ENCODE data around the gene BTBD9.

Gene BTBD9

DNA sequence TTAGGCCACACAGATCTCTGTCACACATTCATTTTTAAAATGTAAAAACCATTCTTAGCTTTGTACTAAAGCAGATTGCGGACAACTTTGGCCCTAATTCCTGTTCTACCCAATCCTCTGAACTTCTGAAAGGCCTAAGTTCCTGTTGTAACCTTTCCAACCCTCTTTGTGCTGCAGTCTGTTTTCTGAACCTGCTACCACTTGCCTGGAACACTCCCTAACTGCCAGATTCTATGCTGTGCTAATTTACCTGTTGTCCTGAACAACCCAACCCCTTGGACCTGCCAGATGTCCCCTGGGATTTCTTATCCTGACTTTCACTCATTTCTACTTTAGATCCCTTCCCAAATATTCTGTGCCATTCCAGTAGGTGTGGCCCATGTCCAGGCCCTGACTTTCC is 421.5 kb downstream of the BTBD9 start:
- no peak for DNase-seq (ENCODE audit: low read depth, low spot score)
- H3K27ac ChIP-seq (ENCODE audit: low read length), result no peak overlapping the region
- no peaks in the 10 kb centered on the region for H3K36me3 ChIP-seq (ENCODE audit: control insufficient read depth, insufficient read depth, low read length)
- H3K4me1 ChIP-seq (ENCODE audit: control insufficient read depth, insufficient read depth, low read length), result no peaks in the 10 kb centered on the region
- H3K4me3 ChIP-seq (ENCODE audit: low read length), result no peak overlapping the region
- no peaks in the 10 kb centered on the region for H3K27me3 ChIP-seq (ENCODE audit: control insufficient read depth, insufficient read depth, low read length)
- WGBS (ENCODE audit: insufficient coverage, insufficient read length), result no CpG with 5 or more reads among the region's 1 CpG
- H3K9me3 ChIP-seq (ENCODE audit: control insufficient read depth, insufficient read depth, low read length), result no peaks in the 10 kb centered on the region

DNA sequence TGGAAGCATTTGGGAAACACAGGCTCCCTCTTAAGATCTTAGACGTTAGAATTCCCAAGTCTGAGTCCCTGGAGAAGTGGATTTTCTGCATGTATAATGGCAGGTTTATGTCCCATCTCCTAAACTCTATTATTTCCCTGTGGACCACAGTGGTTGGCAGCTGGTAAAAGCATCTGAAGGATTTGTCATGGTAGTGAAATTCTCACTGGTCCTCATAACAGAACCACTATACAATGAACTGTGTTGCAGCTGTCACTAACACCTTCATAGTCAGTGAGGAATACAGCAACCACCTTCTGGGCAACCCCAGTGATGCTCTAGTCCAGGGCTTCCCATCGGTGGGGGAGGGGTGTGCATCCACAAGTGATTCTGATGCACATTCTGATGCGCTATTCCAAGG is 423.3 kb downstream of the BTBD9 start:
- no peaks in the 10 kb centered on the region for H3K36me3 ChIP-seq (ENCODE audit: control insufficient read depth, insufficient read depth, low read length)
- no CpG with 5 or more reads among the region's 3 CpGs for WGBS (ENCODE audit: insufficient coverage, insufficient read length)
- H3K27ac ChIP-seq (ENCODE audit: low read length), result no peak overlapping the region

DNA sequence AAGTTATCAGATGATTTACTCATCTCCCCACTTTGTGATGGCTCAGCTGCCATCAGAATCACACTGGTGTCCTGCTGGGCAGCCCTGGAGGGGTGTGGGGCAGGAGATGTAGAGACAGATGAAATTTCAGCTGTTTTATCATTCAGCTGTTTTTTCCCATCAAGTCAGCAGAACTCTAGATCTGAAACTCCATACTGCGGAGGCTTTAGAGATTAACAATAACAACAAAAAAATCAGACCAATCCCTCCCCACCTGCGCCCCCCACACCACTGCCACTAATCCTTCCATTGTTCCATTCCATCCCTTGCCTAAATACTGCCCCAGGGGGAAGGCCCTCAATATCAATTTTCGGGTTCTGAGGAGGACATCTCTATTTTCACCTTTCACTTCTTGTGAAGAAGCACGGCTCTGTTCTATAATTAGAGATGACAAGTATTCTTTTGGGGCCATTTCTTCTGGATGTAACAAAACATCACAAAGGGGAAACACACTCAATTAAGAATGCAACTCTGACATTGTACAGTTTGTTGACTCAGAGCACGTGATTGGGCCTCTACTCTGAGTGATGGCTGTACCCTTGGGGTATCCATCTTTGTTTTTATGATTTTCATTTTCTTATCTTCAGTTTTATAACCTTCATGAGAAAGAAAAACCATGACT is 423.9 kb downstream of the BTBD9 start:
- Histone ChIP-seq H3K4me3 (ENCODE audit: low read length) (no peak overlapping the region), H3K27ac (ENCODE audit: low read length) (no peak overlapping the region), H3K9me3 (ENCODE audit: control insufficient read depth, insufficient read depth, low read length) (no peaks in the 10 kb centered on the region), H3K27me3 (ENCODE audit: control insufficient read depth, insufficient read depth, low read length) (no peaks in the 10 kb centered on the region), H3K36me3 (ENCODE audit: control insufficient read depth, insufficient read depth, low read length) (no peaks in the 10 kb centered on the region), H3K4me1 (ENCODE audit: control insufficient read depth, insufficient read depth, low read length) (0 out of 2 replicates have a peak, but pooled peaks cover 2% of the 10 kb centered on the region)
- no CpG with 5 or more reads among the region's 5 CpGs for WGBS (ENCODE audit: insufficient coverage, insufficient read length)
- no peak for DNase-seq (ENCODE audit: low read depth, low spot score)

More for the DNA sequence above, 423.3 kb downstream of the BTBD9 start:
- Histone ChIP-seq H3K9me3 (ENCODE audit: control insufficient read depth, insufficient read depth, low read length) (no peaks in the 10 kb centered on the region), H3K4me3 (ENCODE audit: low read length) (no peak overlapping the region), H3K4me1 (ENCODE audit: control insufficient read depth, insufficient read depth, low read length) (0 out of 2 replicates have a peak, but pooled peaks cover 2% of the 10 kb centered on the region), H3K27me3 (ENCODE audit: control insufficient read depth, insufficient read depth, low read length) (no peaks in the 10 kb centered on the region)
- no peak for DNase-seq (ENCODE audit: low read depth, low spot score)

DNA sequence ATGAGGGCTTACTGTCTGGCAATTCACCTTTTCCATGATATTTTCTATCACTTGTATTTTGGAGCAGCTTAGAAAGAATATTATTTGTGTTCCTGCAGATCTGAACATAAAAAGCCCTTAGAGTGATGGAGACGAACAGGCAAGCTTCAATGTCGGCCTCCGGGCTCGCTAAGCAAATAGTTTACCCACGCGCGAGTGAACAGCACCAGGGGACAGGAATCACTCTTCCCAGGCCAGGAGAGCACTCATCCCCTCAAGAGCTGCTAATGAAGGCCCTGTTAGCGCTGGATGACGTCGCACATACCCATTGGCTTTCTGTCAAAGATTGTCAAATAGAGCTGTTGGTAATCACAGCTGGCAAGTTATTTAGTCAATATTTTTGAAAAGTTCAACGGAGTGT is 424.5 kb downstream of the BTBD9 start:
- DNase-seq (ENCODE audit: low read depth, low spot score), result no peak
- no peaks in the 10 kb centered on the region for H3K9me3 ChIP-seq (ENCODE audit: control insufficient read depth, insufficient read depth, low read length)
- no peak overlapping the region for H3K27ac ChIP-seq (ENCODE audit: low read length)
- no peaks in the 10 kb centered on the region for H3K27me3 ChIP-seq (ENCODE audit: control insufficient read depth, insufficient read depth, low read length)
- no peak overlapping the region for H3K4me3 ChIP-seq (ENCODE audit: low read length)
- H3K36me3 ChIP-seq (ENCODE audit: control insufficient read depth, insufficient read depth, low read length), result no peaks in the 10 kb centered on the region
- no CpG with 5 or more reads among the region's 11 CpGs for WGBS (ENCODE audit: insufficient coverage, insufficient read length)
- 0 out of 2 replicates have a peak, but pooled peaks cover 2% of the 10 kb centered on the region for H3K4me1 ChIP-seq (ENCODE audit: control insufficient read depth, insufficient read depth, low read length)

DNA sequence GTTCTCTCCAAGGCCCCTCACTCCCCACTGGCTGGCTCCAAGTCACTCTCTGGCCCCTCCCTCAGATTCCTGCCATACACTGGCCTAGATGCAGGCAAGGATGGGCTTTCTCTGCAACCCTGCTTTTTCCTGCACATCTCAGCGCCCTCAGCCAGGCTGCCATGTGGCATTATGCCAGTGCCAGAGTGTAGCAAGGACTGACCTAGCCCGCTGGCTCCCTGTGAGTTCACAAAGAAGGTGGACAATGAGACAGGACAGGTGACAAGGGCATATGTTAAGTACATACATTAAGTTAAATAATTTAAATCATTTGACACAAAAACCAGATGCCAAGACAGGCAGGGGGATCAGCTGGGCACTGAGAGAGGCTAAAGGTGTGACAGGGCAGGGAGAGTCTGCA is 425.6 kb downstream of the BTBD9 start:
- no CpG with 5 or more reads among the region's 2 CpGs for WGBS (ENCODE audit: insufficient coverage, insufficient read length)
- H3K9me3 ChIP-seq (ENCODE audit: control insufficient read depth, insufficient read depth, low read length), result no peaks in the 10 kb centered on the region
- 0 out of 2 replicates have a peak, but pooled peaks cover 2% of the 10 kb centered on the region for H3K4me1 ChIP-seq (ENCODE audit: control insufficient read depth, insufficient read depth, low read length)
- no peak for DNase-seq (ENCODE audit: low read depth, low spot score)
- no peak overlapping the region for H3K4me3 ChIP-seq (ENCODE audit: low read length)
- no peaks in the 10 kb centered on the region for H3K27me3 ChIP-seq (ENCODE audit: control insufficient read depth, insufficient read depth, low read length)
- H3K27ac ChIP-seq (ENCODE audit: low read length), result no peak overlapping the region
- no peaks in the 10 kb centered on the region for H3K36me3 ChIP-seq (ENCODE audit: control insufficient read depth, insufficient read depth, low read length)

DNA sequence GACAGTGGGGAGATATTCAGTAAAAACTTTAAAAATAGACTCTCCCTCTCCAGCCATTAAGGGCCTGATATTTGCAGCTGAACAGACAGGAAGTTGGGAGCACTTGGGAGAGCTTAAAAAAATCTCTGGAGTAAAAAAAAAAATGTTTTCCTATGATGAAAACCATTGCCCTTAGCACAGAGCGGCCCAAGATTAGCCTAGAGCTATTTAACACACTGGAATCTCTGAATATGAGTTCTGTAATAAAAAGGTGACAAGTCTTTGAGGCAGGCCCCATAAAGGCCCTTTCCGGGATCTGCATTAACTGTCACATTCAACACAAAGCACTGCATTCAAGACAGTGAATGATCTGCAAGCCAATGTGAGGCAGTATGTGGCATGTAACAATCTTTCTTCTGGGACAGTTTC is 426.5 kb downstream of the BTBD9 start:
- DNase-seq (ENCODE audit: low read depth, low spot score), result no peak
- no peaks in the 10 kb centered on the region for H3K9me3 ChIP-seq (ENCODE audit: control insufficient read depth, insufficient read depth, low read length)
- no peaks in the 10 kb centered on the region for H3K27me3 ChIP-seq (ENCODE audit: control insufficient read depth, insufficient read depth, low read length)
- H3K36me3 ChIP-seq (ENCODE audit: control insufficient read depth, insufficient read depth, low read length), result no peaks in the 10 kb centered on the region
- no CpG with 5 or more reads among the region's 2 CpGs for WGBS (ENCODE audit: insufficient coverage, insufficient read length)
- no peak overlapping the region for H3K27ac ChIP-seq (ENCODE audit: low read length)
- 0 out of 2 replicates have a peak, but pooled peaks cover 2% of the 10 kb centered on the region for H3K4me1 ChIP-seq (ENCODE audit: control insufficient read depth, insufficient read depth, low read length)
- H3K4me3 ChIP-seq (ENCODE audit: low read length), result no peak overlapping the region

DNA sequence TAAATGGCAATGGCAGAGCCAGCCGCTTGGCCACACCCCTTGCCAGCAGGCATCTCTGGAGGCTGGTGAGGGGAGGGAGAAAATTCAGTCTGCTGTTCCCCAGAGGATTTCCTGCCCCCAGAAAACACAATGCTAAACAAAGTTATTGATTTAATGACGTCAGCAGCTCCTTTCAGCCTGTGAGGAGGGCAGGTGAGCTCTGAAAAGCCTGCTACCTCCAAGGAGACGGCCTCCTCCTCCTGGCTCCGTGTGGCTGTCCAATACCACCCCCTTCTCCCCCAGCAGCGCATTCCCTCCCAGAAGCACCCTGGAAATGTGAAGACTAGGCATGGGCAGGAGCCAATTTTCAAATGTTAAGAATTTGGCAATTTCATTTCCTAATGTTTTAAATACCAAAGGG is 427.1 kb downstream of the BTBD9 start:
- Histone ChIP-seq H3K36me3 (ENCODE audit: control insufficient read depth, insufficient read depth, low read length) (no peaks in the 10 kb centered on the region), H3K4me1 (ENCODE audit: control insufficient read depth, insufficient read depth, low read length) (0 out of 2 replicates have a peak, but pooled peaks cover 2% of the 10 kb centered on the region), H3K27ac (ENCODE audit: low read length) (no peak overlapping the region), H3K9me3 (ENCODE audit: control insufficient read depth, insufficient read depth, low read length) (no peaks in the 10 kb centered on the region), H3K4me3 (ENCODE audit: low read length) (no peak overlapping the region), H3K27me3 (ENCODE audit: control insufficient read depth, insufficient read depth, low read length) (no peaks in the 10 kb centered on the region)
- no peak for DNase-seq (ENCODE audit: low read depth, low spot score)
- WGBS (ENCODE audit: insufficient coverage, insufficient read length), result no CpG with 5 or more reads among the region's 5 CpGs

DNA sequence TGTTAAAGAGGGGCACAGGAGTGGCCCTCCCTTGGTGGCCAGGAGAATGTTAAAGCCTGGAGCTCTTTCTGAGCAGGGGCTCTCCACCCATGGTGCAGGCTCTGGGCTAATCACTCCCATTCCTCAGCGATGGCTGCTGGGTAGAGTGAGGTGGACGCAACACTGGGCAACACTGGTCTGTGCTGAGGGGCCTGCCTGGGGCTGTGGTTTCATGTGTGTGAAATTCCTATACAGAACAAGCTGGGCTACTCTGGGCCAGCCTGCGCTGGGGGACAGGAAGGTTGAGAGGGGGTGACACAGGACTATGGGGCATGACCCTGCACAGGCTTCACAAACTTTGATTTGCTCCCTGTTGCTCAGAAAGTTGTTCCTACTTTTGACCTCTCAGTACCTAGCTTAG is 427.6 kb downstream of the BTBD9 start:
- H3K27ac ChIP-seq (ENCODE audit: low read length), result no peak overlapping the region
- H3K27me3 ChIP-seq (ENCODE audit: control insufficient read depth, insufficient read depth, low read length), result no peaks in the 10 kb centered on the region
- no peaks in the 10 kb centered on the region for H3K9me3 ChIP-seq (ENCODE audit: control insufficient read depth, insufficient read depth, low read length)
- no CpG with 5 or more reads among the region's 3 CpGs for WGBS (ENCODE audit: insufficient coverage, insufficient read length)
- 0 out of 2 replicates have a peak, but pooled peaks cover 2% of the 10 kb centered on the region for H3K4me1 ChIP-seq (ENCODE audit: control insufficient read depth, insufficient read depth, low read length)
- no peak for DNase-seq (ENCODE audit: low read depth, low spot score)
- H3K36me3 ChIP-seq (ENCODE audit: control insufficient read depth, insufficient read depth, low read length), result no peaks in the 10 kb centered on the region
- H3K4me3 ChIP-seq (ENCODE audit: low read length), result no peak overlapping the region

DNA sequence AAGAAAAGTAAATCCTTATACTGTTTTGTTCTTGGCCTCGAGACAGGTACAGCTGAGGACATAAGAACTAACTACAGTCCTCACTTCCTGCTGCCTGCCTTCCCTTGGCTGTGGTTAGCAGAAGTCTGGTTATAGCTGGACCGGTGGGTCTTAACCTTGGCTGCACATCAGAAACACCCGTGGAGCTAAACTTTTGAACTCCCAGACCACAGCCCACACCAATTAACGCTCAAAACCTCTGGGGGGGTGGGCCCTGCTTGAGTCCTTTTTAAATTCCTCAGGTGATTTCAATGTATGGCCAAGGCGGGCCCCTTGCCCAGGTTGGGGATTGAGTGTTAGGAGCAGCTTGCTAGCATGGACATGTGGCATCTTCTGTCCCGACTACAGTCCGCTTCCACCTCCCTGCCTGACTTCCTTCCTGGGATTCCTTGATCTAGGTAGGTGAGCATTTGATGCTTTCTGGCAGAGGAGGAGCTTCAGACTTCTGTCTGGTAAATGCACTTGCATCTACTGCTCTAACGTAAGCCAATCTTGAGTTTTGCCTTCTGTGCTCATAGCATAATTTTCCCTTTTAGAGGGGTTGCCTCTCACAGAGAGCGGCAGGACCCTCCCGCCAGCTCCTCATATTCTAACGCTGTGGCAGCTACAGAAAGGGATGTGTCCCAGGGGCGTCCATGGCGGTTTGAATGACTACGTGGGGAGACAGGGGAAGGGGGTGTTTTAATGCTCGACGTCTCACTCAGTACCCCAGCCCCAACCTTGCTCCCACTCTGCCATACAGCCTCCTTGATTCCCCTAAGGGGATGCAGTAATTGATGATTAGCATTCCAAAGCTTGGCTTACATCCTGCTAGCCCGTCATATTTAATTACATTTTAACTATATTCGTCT is 430.1 kb downstream of the BTBD9 start:
- no peak overlapping the region for H3K4me3 ChIP-seq (ENCODE audit: low read length)
- 100% methylated on average over 2 of the region's 18 CpGs for WGBS (ENCODE audit: insufficient coverage, insufficient read length)

DNA sequence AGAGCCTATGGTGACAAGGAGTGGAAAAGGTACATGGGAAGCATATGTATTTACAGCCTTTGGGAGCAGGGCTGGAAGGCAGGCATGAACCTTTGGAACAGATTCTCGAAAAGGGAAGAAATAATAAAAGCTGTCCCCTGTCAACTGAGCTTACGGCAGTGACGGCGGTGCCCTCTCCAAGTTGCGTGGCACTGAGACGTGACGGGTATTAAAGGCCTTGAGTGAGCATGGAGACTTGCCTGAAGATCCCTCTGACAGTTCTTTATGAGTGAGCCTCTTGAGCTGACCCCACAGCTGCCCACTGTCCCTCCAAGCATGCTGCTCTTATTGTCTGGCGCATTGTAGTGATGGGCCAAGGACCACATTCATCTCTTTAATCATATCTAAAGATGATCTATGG is 431.7 kb downstream of the BTBD9 start:
- no peak for DNase-seq (ENCODE audit: low read depth, low spot score)
- Histone ChIP-seq H3K9me3 (ENCODE audit: control insufficient read depth, insufficient read depth, low read length) (no peaks in the 10 kb centered on the region), H3K27ac (ENCODE audit: low read length) (no peak overlapping the region), H3K36me3 (ENCODE audit: control insufficient read depth, insufficient read depth, low read length) (no peaks in the 10 kb centered on the region), H3K4me3 (ENCODE audit: low read length) (no peak overlapping the region), H3K27me3 (ENCODE audit: control insufficient read depth, insufficient read depth, low read length) (no peaks in the 10 kb centered on the region), H3K4me1 (ENCODE audit: control insufficient read depth, insufficient read depth, low read length) (0 out of 2 replicates have a peak, but pooled peaks cover 2% of the 10 kb centered on the region)
- WGBS (ENCODE audit: insufficient coverage, insufficient read length), result no CpG with 5 or more reads among the region's 8 CpGs

More for the DNA sequence above, 430.1 kb downstream of the BTBD9 start:
- no peaks in the 10 kb centered on the region for H3K9me3 ChIP-seq (ENCODE audit: control insufficient read depth, insufficient read depth, low read length)
- no peak overlapping the region for H3K27ac ChIP-seq (ENCODE audit: low read length)
- no peaks in the 10 kb centered on the region for H3K36me3 ChIP-seq (ENCODE audit: control insufficient read depth, insufficient read depth, low read length)
- no peaks in the 10 kb centered on the region for H3K27me3 ChIP-seq (ENCODE audit: control insufficient read depth, insufficient read depth, low read length)
- no peak for DNase-seq (ENCODE audit: low read depth, low spot score)
- H3K4me1 ChIP-seq (ENCODE audit: control insufficient read depth, insufficient read depth, low read length), result 0 out of 2 replicates have a peak, but pooled peaks cover 2% of the 10 kb centered on the region

Measured in iPS DF 6.9 (cell line).